Stimulated activated CD4-positive, alpha-beta T cell treated with anti-CD3 and anti-CD28 coated beads, TNF-alpha, amount 100 ng/mL, for 48 hours (primary cell): ENCODE results near the gene TMEM250.
"Not testable (repeated sequence)": the region's sequence is repeated elsewhere in the genome, so short reads cannot be mapped to it uniquely, and the experiment has no call there.

Experiments
- DNase-seq, 3 donors: peaks; one replicate each; pipeline ENCODE4 v3.0.0-alpha.2; 2020; ENCODE audit warnings: low read depth in 3 of 3

Gene TMEM250

GRCh38 chr9:136111190-136111589 is 7.5 kb downstream of the TMEM250 start:
- DNase-seq = no peak

GRCh38 chr9:136110082-136111061 is 8.3 kb downstream of the TMEM250 start:
- no peak for DNase-seq

GRCh38 chr9:136109351-136110081 is 9.2 kb downstream of the TMEM250 start:
- DNase-seq = peak; percentile 82 to 91 (median 91)

GRCh38 chr9:136108648-136109266 is 9.9 kb downstream of the TMEM250 start:
- no peak for DNase-seq

- DNase-seq = no peak
Measured at GRCh38 chr9:136107953-136108647, 10.6 kb downstream of the TMEM250 start.

- peak in 1 of 3 donors; percentile 31 for DNase-seq
Measured at GRCh38 chr9:136107155-136107952, 11.3 kb downstream of the TMEM250 start.

- DNase-seq = no peak
Measured at GRCh38 chr9:136105398-136106135, 13.1 kb downstream of the TMEM250 start.

- no peak for DNase-seq
Measured at GRCh38 chr9:136104916-136105315, 13.8 kb downstream of the TMEM250 start.

- DNase-seq = no peak
Measured at GRCh38 chr9:136104488-136104800, 14.2 kb downstream of the TMEM250 start.

- no peak for DNase-seq
Measured at GRCh38 chr9:136103651-136104487, 14.8 kb downstream of the TMEM250 start.

- not testable (repeated sequence) for DNase-seq
Measured at GRCh38 chr9:136101615-136102074, 17.0 kb downstream of the TMEM250 start.

- no peak for DNase-seq
Measured at GRCh38 chr9:136100700-136101614, 17.7 kb downstream of the TMEM250 start.

- no peak for DNase-seq
Measured at GRCh38 chr9:136099542-136099941, 19.1 kb downstream of the TMEM250 start.

GRCh38 chr9:136098844-136099243 is 19.8 kb downstream of the TMEM250 start:
- no peak for DNase-seq

GRCh38 chr9:136098210-136098609 is 20.5 kb downstream of the TMEM250 start:
- DNase-seq = no peak

GRCh38 chr9:136096505-136097001 is 22.1 kb downstream of the TMEM250 start:
- no peak for DNase-seq

GRCh38 chr9:136095070-136096058 is 23.3 kb downstream of the TMEM250 start, which contains the start of gene NACC2:
Gene NACC2 (minus strand): TSS chr9:136095289. CDS start chr9:136050521, 44,768 bp downstream.
- no peak for DNase-seq
